ENCODE results near the gene CXCL3. TPM values are rescaled to one million over a fixed set of nuclear protein-coding genes. Genes with fewer than 3 reads are reported as not detected.

The CXCL3 gene
- total RNA-seq, 2 experiments from 2014 or later: 0.30 to 0.61 TPM

DNA sequence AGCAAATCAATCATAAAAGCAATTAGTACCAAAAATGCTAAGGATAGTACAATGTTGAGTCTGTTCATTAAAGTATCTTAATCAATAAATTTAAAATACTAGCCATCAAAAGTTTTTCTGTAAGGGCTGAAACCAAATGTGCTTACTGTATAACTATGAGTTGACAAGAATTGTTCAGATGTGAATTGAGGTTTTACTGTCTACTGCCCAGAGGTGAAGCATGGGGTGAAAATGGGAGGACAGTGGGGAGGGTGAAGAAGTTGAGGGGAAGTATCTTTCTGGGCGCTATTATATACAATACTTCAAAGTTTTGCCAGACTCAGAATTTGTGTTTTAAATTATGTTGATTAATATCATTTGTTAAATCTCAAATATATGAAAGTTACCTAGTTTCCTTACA lies 46.4 kb downstream of the CXCL3 start:
- CTCF ChIA-PET: no interaction called here

GRCh38 chr4:73991742-73992000 lies 46.8 kb downstream of the CXCL3 start:
- no peaks in the 10 kb centered on the region for H3K9me3 Mint-ChIP-seq
- no peak overlapping the region for H3K4me3 Mint-ChIP-seq
- ATAC-seq (ENCODE audit: poor library complexity) (no peak), DNase-seq (no peak)
- TF ChIP-seq CTCF (IDR thresholded peaks at IDR 0.05): no peak
- Histone ChIP-seq H3K4me3 (ENCODE audit: low read length) (no peak overlapping the region), H3K36me3 (ENCODE audit: insufficient read depth, low read length) (no peaks in the 10 kb centered on the region), H3K9me3 (ENCODE audit: control insufficient read depth in 1 of 2, insufficient read depth in 1 of 2, low read length in 2 of 2) (no peaks in the 10 kb centered on the region), H3K27me3 (ENCODE audit: control insufficient read depth in 1 of 2, insufficient read depth in 2 of 2, low read length in 2 of 2) (no peaks in the 10 kb centered on the region), H3K4me1 (ENCODE audit: insufficient read depth, low read length) (no peaks in the 10 kb centered on the region), H3K27ac (ENCODE audit: low read depth in 1 of 2, low read length in 2 of 2) (no peak overlapping the region)
- POLR2A ChIA-PET: no interaction called here
- CTCF ChIA-PET: no interaction called here
- no peaks in the 10 kb centered on the region for H3K36me3 Mint-ChIP-seq (ENCODE audit: low read depth)
- H3K27me3 Mint-ChIP-seq: peaks cover 8% of the 10 kb centered on the region
- H3K4me1 Mint-ChIP-seq (ENCODE audit: low read depth): no peaks in the 10 kb centered on the region
- intact Hi-C loops (cut with DNase I, micrococcal nuclease): no loop called here
- H3K27ac Mint-ChIP-seq: no peak overlapping the region

More for the DNA sequence above, 46.4 kb downstream of the CXCL3 start:
- DNase-seq (no peak), ATAC-seq (ENCODE audit: poor library complexity) (no peak)
- POLR2A ChIA-PET: no interaction called here
- intact Hi-C loops (cut with DNase I, micrococcal nuclease): no loop called here
- H3K36me3 Mint-ChIP-seq (ENCODE audit: low read depth): no peaks in the 10 kb centered on the region
- H3K4me3 ChIP-seq (ENCODE audit: low read length): no peak overlapping the region
- TF ChIP-seq CTCF (IDR thresholded peaks at IDR 0.05): no peak
- H3K27ac Mint-ChIP-seq: no peak overlapping the region
- H3K27me3 ChIP-seq (ENCODE audit: control insufficient read depth in 1 of 2, insufficient read depth in 2 of 2, low read length in 2 of 2): no peaks in the 10 kb centered on the region
- no peaks in the 10 kb centered on the region for H3K9me3 ChIP-seq (ENCODE audit: control insufficient read depth in 1 of 2, insufficient read depth in 1 of 2, low read length in 2 of 2)
- no peak overlapping the region for H3K27ac ChIP-seq (ENCODE audit: low read depth in 1 of 2, low read length in 2 of 2)
- no peaks in the 10 kb centered on the region for H3K36me3 ChIP-seq (ENCODE audit: insufficient read depth, low read length)
- H3K4me1 ChIP-seq (ENCODE audit: insufficient read depth, low read length): no peaks in the 10 kb centered on the region
- H3K9me3 Mint-ChIP-seq: no peaks in the 10 kb centered on the region
- H3K4me1 Mint-ChIP-seq (ENCODE audit: low read depth): no peaks in the 10 kb centered on the region
- peaks cover 8% of the 10 kb centered on the region for H3K27me3 Mint-ChIP-seq
- H3K4me3 Mint-ChIP-seq: no peak overlapping the region

DNA sequence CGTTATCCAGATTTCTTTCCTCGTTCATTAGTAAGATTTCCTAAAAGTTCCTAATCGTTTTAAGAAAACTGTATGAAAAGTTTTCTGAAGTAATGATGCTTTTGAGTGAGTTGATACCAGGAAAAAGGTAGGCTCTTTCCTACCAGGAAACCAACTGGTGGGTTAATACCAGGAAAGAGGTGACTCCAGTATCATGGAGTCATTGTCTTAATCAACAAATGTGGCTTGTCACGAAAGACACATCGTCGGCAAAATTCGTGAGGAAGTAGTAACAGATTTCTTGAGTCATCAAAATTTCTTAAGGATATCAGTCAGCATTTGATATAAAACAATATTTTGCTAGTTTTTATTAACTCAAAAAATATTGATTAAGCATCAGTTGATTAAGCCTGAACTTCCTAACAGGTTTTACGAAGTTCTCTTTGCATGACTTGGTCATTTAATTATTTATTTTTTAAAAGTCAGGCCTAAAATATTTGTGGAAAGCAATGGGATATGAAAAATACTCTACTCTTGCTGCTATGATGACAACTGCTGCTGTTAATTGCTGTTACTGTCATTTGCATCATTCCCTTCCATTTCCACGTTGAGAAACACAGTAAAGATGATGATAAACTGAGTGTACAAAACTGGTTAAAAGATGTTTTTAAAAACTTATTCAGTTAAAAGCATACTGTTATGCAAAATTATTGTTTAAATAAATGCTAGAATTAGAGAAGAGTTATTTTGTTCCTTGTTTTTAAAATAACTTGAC lies 47.3 kb downstream of the CXCL3 start:
- ATAC-seq (ENCODE audit: poor library complexity) (no peak), DNase-seq (no peak)
- H3K27ac ChIP-seq (ENCODE audit: low read depth in 1 of 2, low read length in 2 of 2): no peak overlapping the region
- Mint-ChIP-seq H3K9me3 (no peaks in the 10 kb centered on the region), H3K4me1 (ENCODE audit: low read depth) (no peaks in the 10 kb centered on the region), H3K4me3 (no peak overlapping the region), H3K36me3 (ENCODE audit: low read depth) (no peaks in the 10 kb centered on the region), H3K27ac (no peak overlapping the region), H3K27me3 (peaks cover 8% of the 10 kb centered on the region)
- intact Hi-C loops (cut with DNase I, micrococcal nuclease): no loop called here
- no peaks in the 10 kb centered on the region for H3K4me1 ChIP-seq (ENCODE audit: insufficient read depth, low read length)
- H3K36me3 ChIP-seq (ENCODE audit: insufficient read depth, low read length): no peaks in the 10 kb centered on the region
- CTCF ChIA-PET: no interaction called here
- no peak for TF ChIP-seq CTCF (IDR thresholded peaks at IDR 0.05)
- POLR2A ChIA-PET: no interaction called here
- H3K27me3 ChIP-seq (ENCODE audit: control insufficient read depth in 1 of 2, insufficient read depth in 2 of 2, low read length in 2 of 2): no peaks in the 10 kb centered on the region
- no peaks in the 10 kb centered on the region for H3K9me3 ChIP-seq (ENCODE audit: control insufficient read depth in 1 of 2, insufficient read depth in 1 of 2, low read length in 2 of 2)
- H3K4me3 ChIP-seq (ENCODE audit: low read length): no peak overlapping the region

Data from CD4-positive, alpha-beta T cell (primary cell).